GM21576 (cell line): ENCODE measurements around the gene AP1B1.

ENCODE experiments used
- ATAC-seq: cut with Tn5 transposase; IDR thresholded peaks from one replicate; pipeline ENCODE4 v1.9.1; 2021; ENCODE audit warnings: mild to moderate bottlenecking, moderate library complexity; ENCODE audit not compliant: unreplicated experiment

AP1B1 gene

DNA sequence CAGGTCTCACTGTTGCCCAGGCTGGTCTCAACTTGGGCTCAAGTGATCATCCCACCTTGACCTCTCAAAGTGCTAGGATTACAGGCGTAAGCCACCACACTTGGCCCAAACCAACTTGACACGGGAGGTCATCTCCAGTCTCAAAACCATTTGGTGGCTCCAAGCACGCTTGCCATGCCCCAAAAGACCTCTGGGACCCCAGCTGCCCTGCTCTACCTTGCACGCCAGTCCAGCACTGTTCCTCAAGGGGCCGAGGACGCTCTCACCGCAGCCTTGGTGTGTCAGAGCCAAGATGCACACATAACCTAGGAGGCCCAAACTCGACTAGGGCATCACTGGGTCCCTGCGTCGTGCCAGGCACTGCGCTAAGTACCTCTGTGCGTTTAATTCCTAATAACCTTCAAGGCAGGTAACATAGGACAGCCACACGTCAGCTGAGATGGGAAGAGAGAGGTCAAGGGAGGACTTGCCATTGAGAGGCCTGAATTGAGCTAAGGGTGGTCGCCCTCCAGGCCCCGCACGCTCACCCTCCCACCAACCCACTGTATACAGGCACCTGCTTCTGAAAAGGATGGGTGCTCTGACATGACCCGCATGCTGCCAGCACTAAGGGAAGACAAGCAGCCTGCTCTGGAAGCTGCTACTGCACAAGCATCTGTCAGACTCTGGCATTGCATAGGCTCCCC, 86.5 kb downstream of the AP1B1 start:
- no peak for ATAC-seq

DNA sequence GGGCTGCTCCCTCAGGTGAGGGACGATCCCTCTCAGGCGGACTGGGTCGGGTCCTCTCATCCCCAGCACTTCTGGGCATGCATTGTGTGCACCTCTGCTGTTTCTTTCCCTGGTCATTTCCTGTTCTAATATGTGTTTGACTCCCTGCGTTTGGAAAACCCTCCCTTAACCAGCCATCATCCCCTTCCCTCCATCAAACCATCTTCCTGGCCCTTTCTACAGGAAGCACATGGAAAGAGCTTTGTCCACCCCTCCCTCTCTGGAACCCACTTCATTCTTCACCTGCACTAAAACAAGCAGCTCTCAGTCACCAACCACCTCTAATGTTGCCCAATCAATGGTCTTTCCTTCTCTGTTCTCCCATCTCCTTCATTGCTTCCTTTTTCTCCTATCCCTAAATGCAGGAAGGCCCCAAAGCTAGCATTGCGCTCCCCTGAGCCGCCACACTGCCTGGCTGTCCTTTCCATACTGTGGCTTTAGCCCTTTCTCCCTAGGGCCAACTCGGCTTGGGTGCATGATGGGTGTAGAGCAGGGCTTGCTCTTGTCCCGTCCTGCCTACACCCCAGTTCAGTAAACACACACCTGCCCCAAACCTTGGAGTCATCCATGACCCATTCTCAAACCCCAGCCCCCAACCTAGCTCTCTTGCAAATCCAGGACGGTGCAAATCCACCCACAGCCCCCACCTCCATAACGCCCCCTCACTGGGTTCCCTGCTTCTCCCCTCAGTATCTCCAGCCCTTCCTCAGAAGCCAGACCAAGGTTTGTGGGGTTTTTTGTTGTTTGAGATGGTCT, 87.4 kb downstream of the AP1B1 start:
- ATAC-seq, result no peak

DNA sequence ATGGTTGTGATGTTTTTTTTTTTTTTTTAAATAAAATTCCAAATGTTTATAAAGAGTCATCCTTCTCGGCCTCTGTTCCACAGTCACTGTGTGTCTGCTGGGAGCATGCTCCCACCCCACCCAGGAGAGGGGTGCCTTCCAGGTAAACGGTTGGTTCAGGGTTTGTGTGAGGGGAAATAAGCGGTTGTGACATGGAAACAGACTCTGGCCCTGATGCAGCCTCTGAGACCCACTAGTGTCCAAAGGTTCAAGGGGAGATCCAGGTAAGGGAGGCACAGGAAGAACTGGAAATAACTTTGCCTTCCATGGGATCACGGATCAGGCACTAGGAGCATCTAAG, 87.9 kb downstream of the AP1B1 start:
- ATAC-seq, result no peak

DNA sequence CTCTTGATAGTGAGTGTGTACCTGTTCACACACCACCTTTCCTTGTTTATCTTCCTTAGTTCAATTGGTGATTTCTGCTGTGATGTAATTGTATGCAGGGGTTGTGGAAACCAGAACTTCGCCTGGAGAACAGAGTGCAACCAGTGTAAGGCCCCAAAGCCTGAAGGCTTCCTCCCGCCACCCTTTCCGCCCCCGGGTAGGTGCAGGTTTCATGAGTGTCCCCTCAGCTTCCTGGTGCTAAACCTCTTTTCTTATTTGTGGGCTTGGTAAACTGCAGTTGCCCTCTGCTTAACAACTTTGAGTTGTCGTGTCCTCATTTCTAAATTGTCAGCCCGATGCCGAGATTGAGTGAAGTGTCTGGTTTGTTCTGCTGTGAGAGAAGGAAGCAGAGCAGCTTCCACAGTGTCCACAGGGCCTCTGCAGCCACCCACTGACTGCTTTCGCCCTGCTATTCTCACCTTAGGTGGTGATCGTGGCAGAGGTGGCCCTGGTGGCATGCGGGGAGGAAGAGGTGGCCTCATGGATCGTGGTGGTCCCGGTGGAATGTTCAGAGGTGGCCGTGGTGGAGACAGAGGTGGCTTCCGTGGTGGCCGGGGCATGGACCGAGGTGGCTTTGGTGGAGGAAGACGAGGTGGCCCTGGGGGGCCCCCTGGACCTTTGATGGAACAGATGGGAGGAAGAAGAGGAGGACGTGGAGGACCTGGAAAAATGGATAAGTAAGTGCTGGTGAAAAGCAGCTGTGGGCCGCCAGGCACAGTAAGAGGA, 89.1 kb downstream of the AP1B1 start:
- ATAC-seq, result no peak

GRCh38 chr22:29298641-29299040, 89.7 kb downstream of the AP1B1 start:
- ATAC-seq, result no peak

DNA sequence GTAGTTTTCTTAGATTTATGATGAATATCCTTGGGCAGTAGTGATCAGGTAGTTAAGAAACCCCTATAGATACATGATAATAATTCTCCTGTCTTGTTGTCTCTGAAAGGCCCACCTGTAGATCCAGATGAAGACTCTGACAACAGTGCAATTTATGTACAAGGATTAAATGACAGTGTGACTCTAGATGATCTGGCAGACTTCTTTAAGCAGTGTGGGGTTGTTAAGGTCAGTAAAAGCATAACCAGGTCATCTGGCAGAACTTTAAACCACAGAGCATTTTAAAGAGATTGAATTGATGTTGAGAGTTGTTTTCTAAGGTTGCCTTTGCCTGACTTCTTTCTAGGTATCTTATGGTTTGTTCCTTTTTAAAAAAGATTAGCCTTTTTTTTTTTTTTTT, 96.0 kb downstream of the AP1B1 start:
- no peak for ATAC-seq

DNA sequence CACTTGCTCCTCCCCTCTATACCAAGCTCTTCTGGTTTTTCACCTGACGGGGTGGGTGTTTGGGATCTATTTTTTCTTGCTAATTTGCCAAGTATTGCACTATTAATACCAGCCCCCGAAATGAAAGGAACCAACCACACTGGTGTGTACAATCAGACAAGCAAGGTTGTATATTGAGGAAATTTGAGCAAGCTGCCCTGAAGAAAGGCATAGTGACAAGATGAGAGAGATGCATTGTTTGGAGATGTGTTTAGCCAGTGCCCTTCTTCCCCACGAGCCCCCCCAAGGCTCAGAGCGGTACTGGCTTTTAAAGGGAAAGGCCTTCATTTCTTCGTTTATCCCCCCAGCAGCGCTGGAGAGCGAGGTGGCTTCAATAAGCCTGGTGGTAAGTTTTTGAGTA, 97.2 kb downstream of the AP1B1 start:
- no peak for ATAC-seq

DNA sequence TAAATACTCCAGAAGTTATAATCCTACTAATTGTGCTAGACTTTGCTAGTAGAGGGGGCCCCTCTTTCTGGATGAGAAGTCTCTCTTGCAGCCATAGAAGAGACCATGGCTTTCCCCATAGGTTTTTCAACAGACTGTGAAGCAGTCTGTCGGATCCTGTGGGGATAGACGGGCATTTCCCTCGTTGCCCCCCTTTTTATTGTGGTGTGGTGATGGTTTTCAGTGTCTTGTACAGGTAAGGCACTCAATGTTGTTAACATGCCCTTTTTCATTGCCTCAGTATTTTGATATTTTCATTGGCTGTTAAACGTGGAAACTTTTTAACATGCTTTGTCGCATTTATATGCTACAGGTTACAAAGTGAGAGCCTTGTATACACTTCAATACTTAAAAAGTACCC, 98.3 kb downstream of the AP1B1 start:
- no peak for ATAC-seq

DNA sequence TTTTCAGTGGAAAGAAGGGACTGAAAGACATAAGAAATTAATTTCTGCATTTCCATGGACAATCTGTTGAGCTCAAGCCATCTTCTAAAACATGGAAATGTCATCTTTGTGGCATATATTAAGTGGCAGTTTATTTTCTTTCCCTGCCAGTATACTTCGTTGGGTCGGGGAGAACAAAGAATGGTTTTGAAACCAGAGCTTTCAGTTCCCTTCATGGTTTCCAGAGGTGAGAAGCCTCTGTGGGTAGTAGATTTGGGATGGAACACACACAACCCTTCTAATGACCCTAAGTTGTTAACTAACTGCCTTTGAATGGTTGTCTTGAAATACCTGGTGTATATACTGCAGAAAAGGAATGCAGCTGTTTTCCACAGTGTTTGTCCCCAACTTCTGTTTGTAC, 99.5 kb downstream of the AP1B1 start:
- ATAC-seq, result no peak

DNA sequence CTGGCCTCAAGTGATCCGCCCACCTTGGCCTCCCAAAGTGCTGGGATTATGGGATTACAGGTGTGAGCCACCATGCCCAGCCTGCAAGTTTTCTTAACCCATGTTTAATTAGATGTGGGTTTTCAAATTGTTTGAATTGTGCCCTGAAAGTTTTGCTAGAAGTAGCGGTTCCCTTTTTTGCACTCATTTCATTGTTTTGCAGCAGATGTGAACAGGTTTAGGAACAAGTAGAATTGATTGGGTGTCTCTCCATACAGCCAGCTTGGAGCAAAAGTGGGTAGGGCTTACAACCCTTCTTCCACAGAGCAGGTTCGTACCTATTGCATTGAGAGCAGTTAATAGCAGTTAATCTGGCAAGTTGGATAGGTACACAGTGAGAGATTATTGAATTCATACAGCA, 104.2 kb downstream of the AP1B1 start:
- no peak for ATAC-seq

DNA sequence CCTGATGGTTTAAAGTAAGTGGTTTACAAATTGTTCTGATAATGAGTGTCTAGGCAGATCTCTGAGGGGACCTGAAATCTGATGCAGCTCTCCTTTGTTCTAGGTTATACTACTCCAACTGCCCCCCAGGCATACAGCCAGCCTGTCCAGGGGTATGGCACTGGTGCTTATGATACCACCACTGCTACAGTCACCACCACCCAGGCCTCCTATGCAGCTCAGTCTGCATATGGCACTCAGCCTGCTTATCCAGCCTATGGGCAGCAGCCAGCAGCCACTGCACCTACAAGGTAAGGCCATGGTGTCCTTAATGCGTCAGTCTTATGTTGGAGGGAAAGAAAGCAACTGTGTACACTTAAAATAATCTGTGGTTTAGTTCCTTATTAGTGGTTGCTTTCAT, 110.4 kb downstream of the AP1B1 start:
- ATAC-seq, result no peak
